ENCODE data around the gene KDM5C. TPM values are rescaled to one million over a fixed set of nuclear protein-coding genes. Genes with fewer than 3 reads are reported as not detected.

The KDM5C gene
- total and polyA plus RNA-seq, 8 donors: 64.3 to 106 (median 84.9) TPM

- H3K4me3 ChIP-seq: no peak overlapping the region
- intact Hi-C loops (cut with DNase I): no loop called here
Observed at GRCh38 chrX:53261355-53261972, 36.5 kb upstream of the KDM5C start.

GRCh38 chrX:53260836-53261235 is 35.8 kb upstream of the KDM5C start:
- intact Hi-C loops (cut with DNase I): no loop called here
- Histone ChIP-seq H3K27ac (no peak overlapping the region), H3K36me3 (no peaks in the 10 kb centered on the region), H3K4me1 (peaks cover 2 to 29% of the 10 kb centered on the region in 2 donors), H3K4me3 (no peak overlapping the region), H3K27me3 (peaks cover 0 to 11% of the 10 kb centered on the region in 2 donors), H3K9me3 (no peaks in the 10 kb centered on the region)
- ATAC-seq (no peak), DNase-seq (no peak)
- TF ChIP-seq CTCF (IDR thresholded peaks at IDR 0.05): no peak

More at GRCh38 chrX:53261355-53261972, 36.5 kb upstream of the KDM5C start:
- H3K4me1 ChIP-seq: peaks cover 2 to 35% of the 10 kb centered on the region in 2 donors
- no peaks in the 10 kb centered on the region for H3K9me3 ChIP-seq
- H3K27me3 ChIP-seq: peaks cover 0 to 10% of the 10 kb centered on the region in 2 donors
- no peak for TF ChIP-seq CTCF (IDR thresholded peaks at IDR 0.05)
- DNase-seq: no peak
- H3K27ac ChIP-seq: no peak overlapping the region
- no peak for ATAC-seq
- no peaks in the 10 kb centered on the region for H3K36me3 ChIP-seq

- Histone ChIP-seq H3K27me3 (peaks cover 0 to 11% of the 10 kb centered on the region in 2 donors), H3K27ac (no peak overlapping the region), H3K4me3 (no peak overlapping the region), H3K36me3 (no peaks in the 10 kb centered on the region), H3K4me1 (peaks cover 0 to 7% of the 10 kb centered on the region in 2 donors), H3K9me3 (no peaks in the 10 kb centered on the region)
- TF ChIP-seq CTCF (IDR thresholded peaks at IDR 0.05): no peak
- DNase-seq (no peak), ATAC-seq (no peak)
- intact Hi-C loops (cut with DNase I): no loop called here
Observed at GRCh38 chrX:53257670-53258423, 32.8 kb upstream of the KDM5C start.

- Histone ChIP-seq H3K36me3 (no peaks in the 10 kb centered on the region), H3K27me3 (peaks cover 0 to 11% of the 10 kb centered on the region in 2 donors), H3K4me3 (no peak overlapping the region), H3K4me1 (peaks cover 0 to under 1% of the 10 kb centered on the region in 2 donors), H3K9me3 (no peaks in the 10 kb centered on the region), H3K27ac (no peak overlapping the region)
- intact Hi-C loops (cut with DNase I): no loop called here
- ATAC-seq: no peak
- TF ChIP-seq CTCF (IDR thresholded peaks at IDR 0.05): no peak
- no peak for DNase-seq
Observed at GRCh38 chrX:53257166-53257565, 32.2 kb upstream of the KDM5C start.

- no peaks in the 10 kb centered on the region for H3K4me1 ChIP-seq
- H3K27me3 ChIP-seq: peaks cover 0 to 11% of the 10 kb centered on the region in 2 donors
- ATAC-seq: no peak
- no peak overlapping the region for H3K27ac ChIP-seq
- intact Hi-C loops (cut with DNase I): no loop called here
- no peak for TF ChIP-seq CTCF (IDR thresholded peaks at IDR 0.05)
- H3K36me3 ChIP-seq: no peaks in the 10 kb centered on the region
- H3K4me3 ChIP-seq: no peak overlapping the region
- no peaks in the 10 kb centered on the region for H3K9me3 ChIP-seq
- no peak for DNase-seq
Observed at GRCh38 chrX:53256446-53257041, 31.5 kb upstream of the KDM5C start.

All from left lung (tissue), 10 donors.